GM18508 (cell line): Measurements from ENCODE around the gene MYH10.
"Not testable (repeated sequence)": the region's sequence is repeated elsewhere in the genome, so short reads cannot be mapped to it uniquely, and the experiment has no call there.

Source experiments
- ATAC-seq: cut with Tn5 transposase; IDR thresholded peaks from one replicate; pipeline ENCODE4 v1.9.1; 2021; ENCODE audit warnings: moderate number of reproducible peaks; ENCODE audit not compliant: insufficient read depth, unreplicated experiment

The MYH10 gene

DNA sequence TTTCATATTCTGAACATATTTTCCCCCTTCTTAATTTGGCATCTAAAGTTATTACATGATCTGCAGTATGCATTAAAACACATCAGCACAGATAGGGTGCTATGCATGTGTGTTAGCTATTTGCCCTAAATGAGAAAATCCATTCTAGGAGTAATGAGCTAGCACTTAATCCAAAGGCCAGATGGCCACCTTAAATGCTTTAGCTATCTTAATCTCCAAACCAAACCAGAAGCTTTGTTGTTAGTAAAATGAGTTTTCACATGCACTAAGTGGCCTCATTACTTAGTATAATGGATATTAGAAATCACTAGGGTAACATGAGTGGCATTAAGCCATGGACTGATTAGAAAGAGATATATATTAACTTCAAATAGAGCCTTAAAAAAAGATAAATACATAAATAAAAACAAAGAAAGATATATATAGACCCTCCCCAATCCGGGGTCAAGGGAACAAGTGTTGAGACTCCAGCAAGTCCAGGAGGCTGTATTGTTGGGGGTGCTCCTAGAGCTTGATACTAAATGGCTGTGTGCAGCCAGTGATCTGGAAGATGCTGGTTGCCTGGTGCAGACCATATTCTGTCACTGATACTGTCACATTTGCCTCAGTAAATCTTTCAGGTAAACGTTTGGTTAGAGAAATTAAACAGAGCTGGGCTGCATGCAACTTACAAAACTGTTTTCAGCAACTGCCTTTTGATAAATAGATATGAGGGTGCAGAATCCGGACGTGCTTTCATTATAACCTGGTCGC lies 67.3 kb downstream of the MYH10 start:
- no peak for ATAC-seq

DNA sequence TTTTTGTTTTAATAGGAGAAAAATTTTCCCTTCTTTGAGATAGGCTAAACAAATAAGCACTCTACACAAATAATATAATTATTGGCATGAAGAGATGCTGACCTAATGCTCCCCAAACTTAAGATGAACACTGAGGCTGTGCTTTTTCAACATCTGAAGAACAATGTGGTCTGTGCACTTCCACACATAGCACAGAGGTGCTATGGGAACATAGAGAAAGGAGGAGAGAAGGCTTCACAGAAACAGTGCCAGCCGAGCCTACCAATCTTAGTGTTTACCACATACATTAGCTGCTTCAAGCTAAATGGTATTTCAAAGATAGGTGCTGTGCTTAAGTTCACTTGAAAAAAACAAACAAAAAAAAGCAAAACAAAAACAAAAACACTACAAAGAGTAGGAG lies 72.4 kb downstream of the MYH10 start:
- no peak for ATAC-seq

DNA sequence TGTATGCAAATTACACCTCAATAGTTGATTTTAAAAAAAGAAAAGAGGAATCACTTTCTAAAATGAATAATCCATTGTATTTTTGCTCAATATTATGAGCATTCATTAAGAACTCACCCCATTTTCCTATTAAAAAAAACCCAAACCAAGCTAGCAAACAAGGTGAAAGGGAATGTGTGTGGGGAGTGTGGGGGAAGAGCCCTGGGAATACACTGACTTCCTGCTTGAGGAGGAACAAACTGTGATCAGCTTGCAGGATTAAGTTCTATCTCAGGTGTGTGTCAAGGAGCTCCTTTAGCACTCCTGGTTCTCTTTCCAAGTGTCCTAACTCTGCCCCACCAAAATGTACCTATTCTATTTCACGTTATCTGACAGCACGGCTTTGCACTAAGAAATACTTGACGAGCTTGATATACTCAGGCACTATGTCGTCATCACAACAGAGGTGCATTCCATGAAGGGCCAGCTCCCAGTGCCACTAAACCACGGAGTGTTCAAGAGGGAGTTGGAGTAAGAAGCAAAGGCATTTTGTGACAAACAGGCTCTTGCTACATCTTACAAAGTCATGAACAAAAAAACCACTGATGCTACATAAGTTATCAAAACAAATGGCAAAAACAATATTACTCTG lies 73.2 kb downstream of the MYH10 start:
- no peak for ATAC-seq

DNA sequence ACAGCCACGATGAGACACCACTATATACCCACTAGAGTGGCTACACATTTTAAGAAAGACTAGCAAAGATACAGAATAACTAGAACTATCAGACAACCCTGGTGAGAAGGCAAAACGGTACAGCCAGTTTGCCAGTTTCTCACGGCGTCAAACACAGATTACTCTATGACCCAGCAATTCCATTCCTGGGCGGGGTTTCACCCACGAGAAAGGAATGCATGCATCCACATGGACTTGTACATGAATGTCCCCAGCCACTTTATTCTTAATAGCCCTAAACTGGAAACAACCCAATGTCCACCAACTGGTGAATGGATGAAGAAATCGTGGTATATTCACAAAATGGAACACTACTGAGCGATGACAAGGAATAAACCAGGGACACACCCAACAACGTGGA lies 74.5 kb downstream of the MYH10 start:
- no peak for ATAC-seq

DNA sequence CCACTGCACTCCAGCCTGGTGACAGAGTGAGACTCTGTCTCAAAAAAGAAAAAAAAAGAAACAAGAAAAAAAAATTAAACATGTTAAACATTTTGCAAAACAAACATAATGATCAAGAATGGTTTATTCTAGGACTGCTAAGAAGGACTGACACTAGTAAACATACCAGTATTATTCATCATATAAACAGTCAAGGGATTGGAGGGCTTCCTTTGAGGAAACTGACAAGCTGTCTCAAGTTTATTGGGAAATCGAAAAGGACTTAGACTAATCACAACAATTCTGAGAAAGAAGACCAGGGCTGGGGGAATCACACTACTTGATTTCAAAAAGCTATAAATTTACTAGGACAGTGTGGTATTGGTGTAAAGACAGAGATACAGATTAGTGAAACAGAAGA lies 75.5 kb downstream of the MYH10 start:
- ATAC-seq = no peak

DNA sequence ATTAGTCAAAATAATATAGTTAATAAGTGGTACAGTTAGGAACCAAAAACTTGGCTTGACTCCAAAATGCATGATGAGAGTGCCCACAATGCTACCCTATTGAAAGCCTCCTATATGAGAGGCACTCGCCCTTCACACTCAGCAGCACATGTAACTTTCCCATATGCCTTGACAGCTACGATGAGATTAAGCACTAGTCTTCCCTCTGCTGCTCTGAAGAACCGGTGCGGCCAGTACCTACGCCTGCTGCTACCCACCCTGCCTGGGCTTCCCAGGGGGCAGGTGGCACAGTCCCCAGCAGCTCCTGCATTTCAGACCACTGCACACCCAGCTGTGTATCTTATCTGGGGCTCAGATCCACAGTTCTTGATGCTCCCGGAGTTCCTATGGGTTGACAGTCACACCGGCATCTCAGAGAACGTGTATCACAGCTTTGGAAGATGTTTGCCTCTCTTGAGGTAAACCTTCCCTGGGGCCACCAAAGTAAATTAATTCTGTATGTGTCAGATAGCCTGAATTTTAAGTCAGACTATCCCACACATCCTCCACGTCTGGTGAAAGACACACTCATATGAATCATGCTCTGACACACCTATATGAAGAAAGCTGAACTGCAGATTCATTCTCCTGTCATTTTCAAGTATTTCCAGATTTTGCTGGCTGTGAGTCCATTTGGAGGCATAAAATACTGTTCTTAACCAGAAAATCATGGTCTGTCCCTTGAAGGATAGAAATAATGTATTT lies 77.8 kb downstream of the MYH10 start:
- no peak for ATAC-seq

DNA sequence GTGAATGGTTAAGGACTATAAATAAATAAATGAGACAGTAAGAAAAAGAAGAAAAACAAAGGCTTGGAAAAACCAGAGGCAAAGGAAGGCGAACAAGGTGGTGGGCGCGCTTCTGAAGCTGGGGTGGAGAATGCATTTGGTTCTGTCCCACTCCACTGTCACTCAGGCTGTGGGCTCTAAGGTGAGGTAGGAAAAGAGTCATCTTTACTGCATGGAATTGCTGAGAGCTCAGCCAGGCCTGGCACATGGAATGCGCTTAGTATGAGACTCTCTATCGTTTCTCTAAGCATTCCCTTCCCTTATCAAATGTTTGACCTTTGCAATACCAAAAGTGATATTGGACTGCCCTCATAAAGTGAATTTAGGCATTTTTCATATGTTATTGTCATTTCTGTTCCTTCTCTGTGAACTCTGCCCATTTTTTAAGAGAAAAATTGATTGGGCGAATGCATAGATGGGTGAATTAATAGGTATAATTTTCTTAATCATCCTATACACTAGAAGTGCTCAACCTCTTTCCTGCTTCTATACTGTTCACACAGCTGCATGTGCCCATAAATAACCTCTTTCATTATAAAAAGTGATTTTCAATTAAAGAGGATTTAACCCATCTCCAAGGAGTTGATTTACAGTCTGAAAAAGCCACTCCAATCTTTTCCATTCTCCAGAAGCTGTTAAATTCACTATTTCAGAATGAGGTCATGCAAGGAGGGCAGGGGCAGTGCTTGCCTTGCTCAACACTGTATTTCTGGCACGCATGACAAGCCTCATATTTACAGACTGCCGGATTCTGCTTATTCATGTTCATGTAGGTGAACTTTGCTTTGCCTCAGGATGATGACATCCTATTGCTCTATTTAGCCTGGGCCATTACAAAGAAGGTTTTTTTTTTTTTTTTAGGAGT lies 87.7 kb downstream of the MYH10 start:
- no peak for ATAC-seq

DNA sequence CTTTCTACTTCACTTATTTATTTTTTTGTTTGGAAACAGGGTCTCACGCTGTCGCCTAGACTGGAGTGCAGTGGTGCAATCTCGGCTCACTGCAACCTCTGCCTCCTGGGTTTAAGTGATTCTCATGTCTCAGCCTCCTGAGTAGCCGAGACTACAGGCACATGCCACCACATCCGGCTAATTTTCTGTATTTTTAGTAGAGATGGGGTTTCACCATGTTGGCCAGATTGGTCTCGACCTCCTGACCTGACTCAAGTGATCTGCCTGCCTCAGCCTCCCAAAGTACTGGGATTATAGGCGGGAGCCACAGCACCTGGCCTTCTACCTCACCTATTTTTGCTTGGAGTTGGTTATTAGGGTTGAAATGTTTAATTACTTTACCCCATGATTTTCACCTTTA lies 90.5 kb downstream of the MYH10 start:
- not testable (repeated sequence) for ATAC-seq

DNA sequence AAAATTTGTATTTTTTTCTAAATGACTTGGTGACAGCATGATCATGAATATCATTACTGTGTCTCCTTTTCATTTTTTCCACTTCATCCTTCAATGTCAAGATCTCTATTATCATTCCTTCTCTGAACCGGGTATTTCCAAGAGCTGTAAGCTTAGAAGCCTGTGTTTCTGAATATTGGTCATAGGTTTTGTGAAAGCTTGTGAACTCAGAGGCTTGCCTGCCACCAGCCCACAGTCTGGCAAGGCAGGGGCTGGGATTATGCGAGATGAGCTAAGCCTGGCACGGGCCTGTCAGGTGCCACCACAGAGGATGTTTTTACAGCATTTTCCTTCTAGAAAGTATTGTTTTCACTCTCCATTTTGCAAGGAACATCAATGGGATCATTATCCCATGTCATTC lies 92.8 kb downstream of the MYH10 start:
- no peak for ATAC-seq

DNA sequence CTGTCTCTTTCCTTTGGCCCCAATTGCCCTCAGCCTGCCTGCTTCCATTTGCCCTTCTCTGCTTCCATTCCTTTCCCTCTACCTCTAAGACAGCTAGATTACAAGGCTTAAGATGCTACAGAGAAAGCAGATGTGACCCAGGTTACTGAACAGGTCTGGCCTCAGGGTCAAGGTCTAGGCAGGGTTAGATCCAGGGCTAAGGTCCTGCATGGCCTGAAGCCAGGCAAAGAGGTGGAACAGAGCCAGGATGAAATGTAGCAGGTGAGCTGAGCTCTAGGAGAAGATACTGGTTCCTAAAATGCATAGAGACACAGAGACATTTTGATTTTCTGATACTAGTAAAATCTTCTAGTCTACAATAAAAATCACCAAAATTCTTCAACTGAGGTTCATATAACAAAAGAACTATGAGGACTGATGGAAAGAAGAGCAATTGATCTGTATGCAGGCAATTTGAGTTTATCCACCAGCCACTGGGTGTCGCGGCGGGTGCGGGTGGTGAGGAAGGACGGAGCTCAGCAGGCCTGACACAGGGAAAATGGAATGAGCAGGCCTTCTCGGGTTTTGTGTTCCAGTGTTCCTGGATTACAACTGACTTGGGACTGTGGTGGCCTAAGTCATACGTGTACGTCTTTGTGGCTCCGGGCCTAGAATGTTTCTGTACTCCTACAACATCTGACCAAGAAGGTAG lies 95.9 kb downstream of the MYH10 start:
- no peak for ATAC-seq

DNA sequence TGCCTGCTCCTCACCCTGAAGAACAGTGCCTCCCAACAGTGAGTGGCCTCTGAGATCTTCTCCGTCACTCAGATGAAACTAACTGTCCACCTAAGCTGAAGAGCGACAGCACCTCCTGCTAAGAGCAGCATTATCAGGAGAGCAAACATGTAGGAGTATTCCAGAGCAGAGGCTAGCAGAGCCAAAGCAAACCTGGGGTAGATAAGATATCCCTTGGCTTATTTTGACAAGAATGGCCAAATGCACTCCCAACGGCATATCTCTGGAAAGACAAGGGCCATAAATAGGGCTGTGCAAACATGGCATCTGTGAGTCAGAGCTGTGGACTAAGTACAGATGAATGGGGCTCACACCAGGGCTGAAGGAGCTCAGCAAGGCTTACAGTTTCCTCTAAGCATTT lies 98.5 kb downstream of the MYH10 start:
- no peak for ATAC-seq

DNA sequence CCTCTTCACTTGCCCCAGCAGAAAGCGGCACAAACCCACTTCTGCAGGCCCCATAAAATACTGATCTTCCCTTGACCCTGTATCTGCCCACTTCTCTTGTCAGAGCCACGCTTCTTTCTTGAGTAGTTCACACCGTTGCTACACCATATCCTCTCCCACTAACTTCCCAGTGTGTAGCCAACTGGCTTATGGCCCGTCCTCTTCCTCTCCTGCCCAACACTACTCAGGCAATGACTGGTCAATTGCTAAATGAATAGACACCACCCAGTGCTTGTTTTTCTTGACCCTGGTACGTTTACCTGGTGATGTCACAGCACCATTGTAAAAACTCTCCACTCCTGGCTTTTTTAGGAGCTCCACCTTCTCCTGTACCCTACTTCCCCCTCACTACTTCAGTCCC lies 107.9 kb downstream of the MYH10 start:
- ATAC-seq = no peak

DNA sequence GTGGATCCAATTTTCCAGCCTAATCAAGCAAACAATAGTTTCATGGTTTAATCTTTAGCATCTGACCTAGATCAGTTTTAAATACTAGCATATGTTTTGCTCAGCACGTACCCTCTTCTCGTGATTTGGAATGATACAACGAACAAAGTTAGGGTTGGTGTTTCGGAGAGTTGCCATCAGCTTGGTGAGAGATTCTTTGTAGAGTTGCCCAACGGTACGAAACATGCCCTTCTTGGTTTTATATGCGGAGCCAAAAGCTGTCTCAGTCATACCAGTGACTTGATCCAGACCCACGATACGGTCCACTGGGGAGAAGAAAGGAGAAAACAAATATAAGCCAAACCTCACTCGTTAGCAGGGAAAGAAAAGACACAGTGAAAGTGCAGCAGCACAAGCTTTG lies 109.5 kb downstream of the MYH10 start:
- ATAC-seq = no peak

DNA sequence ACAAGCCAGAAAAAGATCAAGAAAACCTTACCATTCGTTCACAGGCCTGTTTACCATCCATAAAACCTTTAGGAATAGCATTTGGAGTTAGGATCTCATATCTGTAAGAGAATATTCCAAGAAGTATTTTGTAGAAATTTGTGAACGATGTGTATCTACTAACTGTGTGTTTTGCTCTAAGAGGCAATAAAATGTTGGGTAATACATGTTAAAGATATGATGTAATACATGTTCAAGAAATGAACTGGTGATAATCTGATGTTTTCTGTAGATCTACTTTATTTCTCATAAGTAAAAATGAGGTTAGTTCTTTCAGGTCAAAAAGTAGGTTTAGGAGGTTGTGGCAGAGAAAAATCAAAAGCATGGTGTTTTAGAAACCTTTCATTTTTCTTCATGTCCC lies 111.7 kb downstream of the MYH10 start:
- ATAC-seq = no peak

DNA sequence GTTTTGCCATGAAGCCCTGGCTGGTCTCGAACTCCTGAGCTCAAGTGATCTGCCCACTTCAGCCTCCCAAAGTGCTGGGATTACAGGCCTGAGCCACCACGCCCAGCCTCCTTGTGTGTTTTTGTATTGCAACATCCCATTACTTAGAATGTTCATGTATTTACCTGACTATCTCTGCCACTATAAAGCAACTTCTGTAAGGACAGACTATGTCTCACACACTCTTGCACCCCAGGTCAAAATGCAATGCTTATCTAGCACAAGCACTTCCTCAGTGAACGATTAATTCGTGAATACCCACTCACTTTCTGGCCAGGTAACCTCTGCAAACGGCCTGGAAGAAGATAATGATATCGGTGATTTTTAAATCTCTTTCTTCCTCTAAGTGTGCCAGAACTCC lies 112.2 kb downstream of the MYH10 start:
- no peak for ATAC-seq

DNA sequence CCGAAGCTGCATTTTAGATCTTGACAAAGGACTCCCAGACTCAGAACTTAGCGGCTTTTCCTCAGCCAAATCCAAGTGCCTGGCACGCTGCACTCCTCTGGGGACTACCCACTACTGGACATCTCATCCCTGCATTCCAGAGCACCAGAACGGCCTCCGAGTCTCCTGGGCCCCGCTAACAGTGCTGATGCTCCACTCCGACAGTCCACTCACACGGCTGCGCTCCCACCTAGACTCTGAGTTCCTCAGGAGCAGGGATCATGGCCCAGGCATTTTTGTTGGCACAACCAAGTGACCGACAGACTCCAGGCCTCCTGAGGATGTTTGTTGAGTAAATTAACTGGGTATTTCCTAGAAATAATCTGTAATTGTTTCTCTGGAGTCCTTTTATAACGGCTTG lies 115.7 kb downstream of the MYH10 start:
- ATAC-seq = no peak

DNA sequence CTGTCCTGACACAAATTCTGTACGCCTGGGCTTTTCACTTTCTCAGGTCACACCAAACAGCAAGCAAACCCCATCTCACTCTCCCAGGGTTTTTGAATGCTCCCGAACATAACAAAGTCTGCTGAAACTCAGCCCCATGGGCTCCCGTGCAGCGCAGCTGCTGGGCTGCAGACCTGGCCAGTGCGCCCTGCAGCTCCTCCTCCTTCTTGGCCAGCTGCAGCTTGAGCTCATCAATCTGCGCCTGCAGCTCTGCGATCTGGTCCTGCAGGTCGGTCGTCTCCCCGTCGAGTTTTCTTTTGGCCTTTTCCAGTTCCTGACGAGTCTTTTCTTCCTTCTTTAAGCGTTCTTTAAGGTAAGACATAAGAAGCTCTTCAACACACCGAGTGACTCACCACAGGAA lies 124.4 kb downstream of the MYH10 start:
- no peak for ATAC-seq

DNA sequence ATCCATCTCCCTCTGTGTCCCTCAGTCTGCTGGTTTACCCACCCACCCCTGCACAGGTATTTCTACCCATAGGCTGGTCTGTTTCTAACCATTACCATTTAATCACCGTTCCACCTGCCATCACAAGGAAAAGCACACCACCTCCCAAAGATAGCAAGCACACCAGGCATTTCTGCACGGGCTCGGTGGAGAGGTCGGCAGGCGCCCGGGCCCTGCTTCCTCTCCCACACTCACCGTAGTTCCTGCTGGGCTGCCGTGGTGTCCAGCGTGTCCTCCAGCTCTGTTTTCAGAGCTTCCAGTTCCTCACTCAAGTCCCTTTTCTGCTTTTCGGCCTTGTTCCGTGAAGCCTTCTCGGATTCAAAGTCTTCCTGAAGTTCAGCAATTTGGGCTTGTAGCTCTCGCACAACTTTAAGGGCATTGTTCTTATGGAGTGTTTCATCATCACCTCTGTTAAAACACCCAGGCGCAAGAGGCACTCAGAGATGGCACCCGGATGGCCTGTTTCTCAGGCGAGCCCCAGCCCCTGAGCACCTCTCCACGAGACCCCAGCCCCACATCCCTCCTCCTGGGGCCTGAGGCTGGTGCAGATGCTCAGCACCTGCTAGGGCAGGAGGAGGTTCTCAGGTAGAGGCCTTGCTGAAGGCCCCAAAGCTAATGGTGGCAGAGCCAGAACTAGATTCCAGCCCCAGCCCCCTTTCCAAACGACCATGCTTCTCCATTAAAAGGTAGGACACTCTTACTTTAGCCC lies 125.9 kb downstream of the MYH10 start:
- no peak for ATAC-seq

DNA sequence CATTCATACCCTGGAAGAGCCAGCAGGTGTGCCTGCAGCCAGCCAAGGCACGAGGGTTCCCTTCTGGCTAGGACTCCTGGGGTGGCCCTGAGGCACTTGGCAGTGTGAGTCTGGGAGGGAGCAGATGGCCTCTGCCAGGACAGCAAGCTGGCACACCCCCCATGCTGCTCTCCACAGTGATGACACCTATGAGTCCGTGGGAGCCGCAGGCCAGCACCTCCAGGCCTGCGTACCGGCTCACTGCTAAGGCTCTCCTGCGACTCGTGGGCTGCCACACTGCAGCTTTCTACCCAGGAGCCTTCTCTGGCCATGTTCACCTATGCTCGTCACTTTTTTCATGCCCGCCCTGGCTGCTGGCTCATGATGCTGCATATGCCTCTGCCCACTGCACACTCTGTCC lies 126.7 kb downstream of the MYH10 start:
- no peak for ATAC-seq
